Activated naive CD4-positive, alpha-beta T cell (primary cell): ENCODE measurements around the gene HVCN1.

Source experiments
- DNase-seq, 4 experiments: peaks; one replicate each; lab custom pipeline; 2025; lab: John Stamatoyannopoulos, UW

HVCN1 gene

GRCh38 chr12:110699591-110700445 lies 10.9 kb upstream of the HVCN1 start:
- no peak for DNase-seq

- peak; percentile 22 to 62 (median 44) for DNase-seq
These were observed 9.4 kb upstream of the HVCN1 start for GRCh38 chr12:110698171-110698902.

- no peak for DNase-seq
These were observed 8.3 kb upstream of the HVCN1 start for GRCh38 chr12:110697236-110697635.

GRCh38 chr12:110696283-110696682 lies 7.4 kb upstream of the HVCN1 start:
- DNase-seq = no peak

- DNase-seq = no peak
These were observed 5.5 kb upstream of the HVCN1 start for GRCh38 chr12:110694330-110694901.

GRCh38 chr12:110693731-110694130 lies 4.8 kb upstream of the HVCN1 start:
- no peak for DNase-seq

- no peak for DNase-seq
These were observed 1.2 kb upstream of the HVCN1 start for GRCh38 chr12:110690127-110690430.

GRCh38 chr12:110689281-110690126 lies 589 bp upstream of the HVCN1 start:
- DNase-seq = peak in 2 of 4 experiments; percentile 23 to 26

- no peak for DNase-seq
These were observed 1.3 kb downstream of the HVCN1 start for GRCh38 chr12:110687396-110688169.

- DNase-seq = no peak
These were observed 2.5 kb downstream of the HVCN1 start for GRCh38 chr12:110686294-110686903.

- no peak for DNase-seq
These were observed 4.5 kb downstream of the HVCN1 start for GRCh38 chr12:110684312-110684836.

- DNase-seq = no peak
These were observed 5.0 kb downstream of the HVCN1 start for GRCh38 chr12:110683888-110684287.

GRCh38 chr12:110680032-110680431 lies 8.9 kb downstream of the HVCN1 start:
- DNase-seq = no peak

- no peak for DNase-seq
These were observed 9.7 kb downstream of the HVCN1 start for GRCh38 chr12:110679201-110679600.

GRCh38 chr12:110677982-110678381 lies 10.9 kb downstream of the HVCN1 start:
- no peak for DNase-seq

GRCh38 chr12:110677206-110677911 lies 11.6 kb downstream of the HVCN1 start:
- DNase-seq = no peak

- no peak for DNase-seq
These were observed 12.7 kb downstream of the HVCN1 start for GRCh38 chr12:110676171-110676570.

GRCh38 chr12:110670161-110670701 lies 18.7 kb downstream of the HVCN1 start:
- DNase-seq = no peak

- DNase-seq = no peak
These were observed 19.8 kb downstream of the HVCN1 start for GRCh38 chr12:110669193-110669502.
